Ureter (tissue), 1 donor: ENCODE data around the gene C2orf81. TPM values are rescaled to one million over a fixed set of nuclear protein-coding genes. Genes with fewer than 3 reads are reported as not detected.
"Not testable (repeated sequence)": the region's sequence is repeated elsewhere in the genome, so short reads cannot be mapped to it uniquely, and the experiment has no call there.

ENCODE experiments used
- DNase-seq: peaks from one replicate; pipeline ENCODE4 v3.0.0-alpha.2; 2020; ENCODE audit warnings: low spot score
- total RNA-seq: library from RNA; stranded (reverse); gene quantifications from one replicate; pipeline ENCODE4 v1.2.4, GENCODE V29; 2023
- donor health status: DM: yes; HTN: yes; CAD: no.

C2orf81 gene
- 5.5 TPM for total RNA-seq

GRCh38 chr2:74421221-74421870 lies at the start of gene C2orf81, which contains the start of gene WDR54:
C2orf81 (minus strand) TSS chr2:74421619; CDS start chr2:74421560, 59 bp downstream.
WDR54 (plus strand) TSS chr2:74421730; CDS start chr2:74422154, 424 bp downstream.
- DNase-seq, result peak; percentile 88

DNA sequence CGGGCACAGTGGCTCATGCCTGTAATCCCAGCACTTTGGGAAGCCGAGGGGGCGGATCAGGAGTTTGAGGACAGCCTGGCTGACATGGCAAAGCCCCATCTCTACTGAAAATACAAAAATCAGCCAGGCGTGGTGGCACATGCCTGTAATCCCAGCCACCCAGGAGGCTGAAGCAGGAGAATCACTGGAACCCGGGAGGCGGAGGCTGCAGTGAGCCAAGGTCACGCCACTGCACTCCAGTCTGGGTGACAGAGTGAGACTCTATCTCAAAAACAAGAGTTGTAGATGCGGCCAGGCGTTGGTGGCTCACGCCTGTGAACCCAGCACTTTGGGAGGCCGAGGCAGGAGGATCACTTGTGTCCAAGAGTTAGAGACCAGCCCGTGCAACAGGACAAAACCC lies 49.3 kb upstream of the C2orf81 start:
- not testable (repeated sequence) for DNase-seq

DNA sequence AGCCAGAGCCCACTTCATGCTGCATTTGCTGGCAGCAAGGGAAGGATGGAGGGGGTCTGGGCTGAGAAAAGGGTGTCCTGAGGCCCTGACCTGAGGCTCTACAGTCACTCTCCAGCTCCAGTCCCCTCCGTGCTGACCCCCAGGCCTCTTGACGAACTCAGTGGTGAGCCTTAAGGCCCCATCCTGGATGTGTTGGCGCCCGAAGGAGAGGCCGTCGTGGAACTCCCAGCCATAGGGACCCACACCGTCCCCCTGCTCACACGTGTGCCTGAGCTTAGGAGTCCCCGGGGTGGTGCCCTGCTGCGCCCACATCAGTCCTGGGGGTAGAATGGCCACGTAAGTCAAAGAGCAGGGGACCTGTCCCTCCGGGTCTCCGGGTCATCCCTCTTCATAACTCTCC lies 43.0 kb upstream of the C2orf81 start:
- no peak for DNase-seq

DNA sequence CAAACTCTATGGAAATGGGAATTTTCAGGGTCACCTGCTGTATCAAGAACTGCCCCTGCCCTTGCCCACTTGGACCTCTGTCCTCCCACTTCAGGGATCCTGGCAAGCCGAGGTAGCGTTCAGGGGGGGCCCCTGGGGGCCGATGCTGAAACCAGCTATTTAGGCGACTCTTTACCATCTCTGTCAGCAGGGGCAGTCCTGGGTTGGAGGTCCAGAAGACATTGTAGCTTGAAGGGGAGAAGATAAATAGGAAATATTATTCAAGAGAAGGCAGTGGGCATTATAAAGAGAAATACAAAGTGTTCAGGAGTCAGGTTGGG lies 41.3 kb upstream of the C2orf81 start:
- no peak for DNase-seq

DNA sequence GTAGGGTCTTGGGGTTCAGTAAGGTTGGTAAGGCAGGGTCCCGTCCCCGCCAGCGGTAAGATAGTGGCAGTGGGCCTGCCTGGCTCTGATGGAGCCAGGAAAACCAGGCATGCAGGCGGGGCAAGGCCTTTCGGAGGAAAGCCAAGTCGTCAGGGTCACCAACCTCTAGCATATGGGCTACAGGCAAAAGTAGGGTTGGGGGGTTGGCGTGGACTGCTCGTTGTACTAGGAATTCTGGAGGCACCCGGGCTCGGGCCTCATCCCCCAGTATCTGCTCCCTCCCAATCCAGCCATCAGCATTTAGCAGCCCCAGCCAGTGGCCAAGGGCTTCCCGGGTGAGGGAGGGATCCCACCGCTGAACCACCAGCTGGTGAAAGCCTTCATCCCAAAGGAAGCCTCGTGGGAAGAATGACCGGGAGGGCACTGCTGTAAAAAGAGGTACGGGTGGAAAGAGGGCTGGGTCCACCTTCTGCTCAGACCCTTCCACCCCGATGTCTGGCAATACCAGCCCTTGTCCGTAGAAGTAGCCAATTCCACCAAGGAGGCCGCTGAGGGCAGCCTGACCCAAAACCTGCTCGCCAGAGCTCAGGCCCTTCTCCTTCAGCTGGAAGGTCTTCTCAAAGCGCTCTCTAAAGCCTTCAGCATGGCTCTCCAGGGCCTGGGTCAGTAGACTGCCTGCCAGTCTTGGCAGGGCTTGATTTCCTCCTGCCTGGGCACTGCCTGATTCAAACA lies 40.8 kb upstream of the C2orf81 start:
- DNase-seq, result no peak

GRCh38 chr2:74461187-74462053 lies 40.0 kb upstream of the C2orf81 start:
- DNase-seq, result no peak

DNA sequence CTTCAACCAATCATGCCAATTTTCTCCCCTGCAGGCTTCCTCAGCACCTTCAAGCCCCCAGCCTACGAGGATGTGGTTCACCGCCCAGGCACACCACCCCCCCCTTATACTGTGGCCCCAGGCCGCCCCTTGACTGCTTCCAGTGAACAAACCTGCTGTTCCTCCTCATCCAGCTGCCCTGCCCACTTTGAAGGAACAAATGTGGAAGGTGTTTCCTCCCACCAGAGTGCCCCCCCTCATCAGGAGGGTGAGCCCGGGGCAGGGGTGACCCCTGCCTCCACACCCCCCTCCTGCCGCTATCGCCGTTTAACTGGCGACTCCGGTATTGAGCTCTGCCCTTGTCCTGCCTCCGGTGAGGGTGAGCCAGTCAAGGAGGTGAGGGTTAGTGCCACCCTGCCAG lies 38.8 kb upstream of the C2orf81 start:
- not testable (repeated sequence) for DNase-seq

- not testable (repeated sequence) for DNase-seq
These were observed 38.2 kb upstream of the C2orf81 start for GRCh38 chr2:74459503-74460118.

- DNase-seq, result no peak
These were observed 37.5 kb upstream of the C2orf81 start for GRCh38 chr2:74458938-74459363.

DNA sequence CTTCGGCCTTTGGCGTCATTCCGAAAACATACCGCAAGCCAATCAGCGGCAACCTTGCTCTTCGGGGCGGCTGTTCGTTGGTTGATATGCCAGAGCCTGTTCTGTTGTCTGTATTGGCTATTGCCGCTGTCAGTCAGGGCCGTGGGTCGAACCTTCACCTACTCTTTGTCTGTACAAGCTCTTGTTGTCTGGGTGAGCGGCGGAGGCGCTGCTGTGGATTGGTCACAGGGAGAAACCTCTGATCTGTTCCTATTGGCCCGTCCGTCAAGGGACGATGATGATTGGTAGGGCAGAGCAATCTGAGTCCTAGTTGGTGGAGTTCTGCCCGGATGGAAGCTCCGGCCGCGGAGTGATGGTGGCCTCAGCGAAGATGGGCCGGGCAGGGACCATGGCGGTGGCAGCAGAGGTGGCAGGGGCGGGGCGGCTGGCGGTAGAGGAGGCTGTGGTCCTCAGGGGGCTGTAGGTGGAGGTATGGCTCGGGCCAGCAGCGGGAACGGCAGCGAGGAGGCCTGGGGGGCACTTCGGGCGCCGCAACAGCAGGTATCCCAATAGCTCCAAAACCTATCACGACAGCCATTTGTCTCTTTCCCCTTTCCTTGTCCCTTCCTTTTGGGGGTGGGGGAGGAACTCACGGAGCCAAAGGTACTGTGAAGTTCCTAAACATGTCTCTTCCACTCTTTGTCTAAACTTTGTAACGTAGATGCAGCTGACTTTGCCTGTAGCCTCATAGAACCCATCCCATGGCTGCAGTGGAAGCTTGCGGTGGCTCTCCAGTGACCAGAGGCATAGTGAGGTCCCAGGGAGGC lies 36.9 kb upstream of the C2orf81 start, which contains the start of gene WBP1:
Gene WBP1, plus strand, starts transcription at position 307 of the 806 bp plus-strand sequence. Its CDS starts 165 bp downstream, at position 472.
- DNase-seq, result peak; percentile 100

- DNase-seq, result peak; percentile 77
These were observed 36.2 kb upstream of the C2orf81 start for GRCh38 chr2:74457549-74458131.

DNA sequence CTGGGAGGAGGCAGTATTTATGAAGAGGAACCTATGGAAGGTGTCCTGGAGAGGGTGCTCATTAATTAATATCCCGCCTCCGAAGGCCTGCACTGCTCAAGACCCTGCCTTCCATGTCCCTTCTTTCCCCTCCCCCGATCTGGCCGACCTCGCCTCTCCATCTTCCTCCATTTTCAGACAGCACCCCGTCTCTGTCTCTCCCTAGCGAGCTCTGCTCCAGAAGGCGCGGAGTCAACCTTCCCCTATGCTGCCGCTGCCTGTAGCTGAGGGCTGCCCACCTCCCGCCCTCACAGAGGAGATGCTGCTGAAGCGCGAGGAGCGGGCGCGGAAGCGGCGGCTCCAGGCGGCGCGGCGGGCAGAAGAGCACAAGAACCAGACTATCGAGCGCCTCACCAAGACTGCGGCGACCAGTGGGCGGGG lies 35.7 kb upstream of the C2orf81 start:
- no peak for DNase-seq

DNA sequence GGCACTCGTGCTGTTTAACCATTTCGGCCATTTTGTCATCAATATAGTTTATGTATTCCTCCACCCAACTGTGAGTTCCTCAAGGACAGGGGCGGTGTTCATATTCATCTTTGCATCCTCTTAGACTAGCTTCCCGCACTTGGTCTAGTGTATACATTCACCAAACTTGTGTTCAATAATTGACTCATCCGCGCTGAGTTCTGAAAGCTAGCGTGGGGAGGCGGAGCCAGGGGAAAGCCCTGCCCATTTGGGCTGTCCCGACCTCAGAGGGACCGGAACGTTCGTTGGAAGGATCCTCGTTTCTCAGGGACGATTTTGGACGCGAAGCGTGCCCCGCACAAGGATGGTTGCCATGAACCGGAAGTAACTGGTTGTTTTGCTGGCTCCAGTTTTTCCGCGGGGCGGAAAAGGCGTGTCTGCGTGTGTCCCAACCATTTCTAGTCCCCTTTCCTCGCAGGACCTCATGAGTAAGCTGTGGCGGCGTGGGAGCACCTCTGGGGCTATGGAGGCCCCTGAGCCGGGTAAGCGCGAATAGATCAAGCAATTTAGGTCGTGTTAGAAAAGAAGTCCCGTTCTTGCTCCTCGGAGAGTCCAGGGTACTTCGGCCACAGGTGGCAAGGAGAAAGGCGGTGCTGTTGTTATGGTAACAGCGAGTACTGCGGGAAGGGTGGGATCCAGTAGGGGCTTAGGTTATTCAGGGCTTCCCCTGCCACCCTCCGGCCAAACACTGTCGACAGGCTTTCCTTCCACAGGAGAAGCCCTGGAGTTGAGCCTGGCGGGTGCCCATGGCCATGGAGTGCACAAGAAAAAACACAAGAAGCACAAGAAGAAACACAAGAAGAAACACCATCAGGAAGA lies 33.5 kb upstream of the C2orf81 start, which contains the start of gene INO80B:
Gene INO80B, plus strand, starts transcription at position 434 of the 858 bp plus-strand sequence. Its CDS starts 30 bp downstream, at position 464.
- DNase-seq, result peak; percentile 98

DNA sequence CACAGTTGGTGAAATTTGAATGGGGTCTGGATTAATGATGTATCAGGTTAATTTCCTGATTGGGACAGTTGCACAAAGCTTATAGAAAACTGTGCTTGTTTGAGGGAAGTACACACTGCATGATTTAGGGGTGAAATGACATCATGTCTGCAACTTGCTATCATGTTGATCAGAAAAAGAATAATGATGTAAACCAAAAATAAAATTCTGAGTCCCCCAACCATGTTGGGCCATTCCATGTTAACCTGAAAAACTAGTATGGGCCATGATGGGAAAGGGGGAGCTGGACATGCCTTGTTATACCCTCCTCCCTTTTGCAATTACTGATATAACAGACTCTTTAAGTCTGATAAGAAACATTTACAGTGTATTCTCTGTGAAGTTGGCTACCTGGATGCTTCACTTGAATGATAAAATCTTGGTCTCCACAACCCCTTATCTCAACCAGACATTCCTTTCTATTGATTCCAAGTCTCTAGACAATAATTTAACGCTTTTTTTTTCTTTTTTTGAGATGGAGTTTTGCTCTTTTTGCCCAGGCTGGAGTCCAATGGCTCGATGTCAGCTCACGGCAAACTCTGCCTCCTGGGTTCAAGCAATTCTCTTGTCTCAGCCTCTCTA lies 29.3 kb upstream of the C2orf81 start:
- DNase-seq, result no peak

- no peak for DNase-seq
These were observed 27.4 kb upstream of the C2orf81 start for GRCh38 chr2:74448771-74449170.

DNA sequence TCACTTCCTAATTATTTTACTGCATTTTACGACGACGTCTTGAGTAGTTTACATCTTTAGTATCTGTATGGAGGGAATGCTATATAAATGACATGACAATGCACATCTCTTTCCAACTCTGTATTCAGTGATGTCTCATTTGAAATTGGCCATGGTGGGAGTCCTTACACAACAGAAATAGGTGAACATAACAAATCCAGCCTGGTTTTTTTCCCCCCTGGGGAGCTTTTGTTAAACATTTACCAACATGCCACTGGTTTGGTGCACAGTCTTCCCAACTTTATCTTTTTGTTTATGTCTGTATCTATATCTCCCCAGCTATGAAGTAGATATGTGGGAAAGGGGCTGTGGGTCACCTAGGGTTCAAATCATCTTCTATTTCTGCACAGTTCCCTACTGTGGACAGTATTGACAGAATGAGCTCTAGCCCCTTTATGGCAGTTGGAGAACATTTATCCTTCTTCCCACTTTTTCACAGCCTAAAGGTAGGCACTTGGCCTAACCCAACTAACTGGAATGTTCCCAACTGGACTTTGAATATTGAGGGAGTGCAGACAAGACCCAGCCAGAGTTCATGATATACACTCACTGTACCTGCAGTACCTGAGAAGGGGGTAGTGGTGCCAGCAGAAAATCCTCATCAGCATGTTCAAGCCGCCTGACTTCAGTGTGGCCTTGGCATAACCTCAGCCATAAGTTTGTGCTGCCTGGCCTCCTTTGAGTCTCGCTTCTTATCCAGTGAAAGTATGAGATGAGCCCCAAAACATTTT lies 26.0 kb upstream of the C2orf81 start:
- no peak for DNase-seq

GRCh38 chr2:74444498-74445318 lies 23.3 kb upstream of the C2orf81 start:
- DNase-seq, result no peak
